HepG2 (cell line): Measurements from ENCODE around the gene PADI4. TPM values are rescaled to one million over a fixed set of nuclear protein-coding genes. Genes with fewer than 3 reads are reported as not detected.

Experiments
- ATAC-seq: fragments of 200-7000 bp; cut with Tn5 transposase; 3 replicates; pipeline ENCODE4 v1.9.1; 2020; ENCODE audit warnings: mild to moderate bottlenecking, moderate library complexity
- BruUV-seq: library from RNA; stranded (reverse); fragments of 400-500 nt; replicated peaks from 2 replicates; lab custom pipeline; 2021; lab: Mats Ljungman, UMichigan
- CTCF ChIA-PET: fragments of 300-600 bp; formaldehyde crosslinking; extraction: SDS; loops from one replicate; lab custom pipeline; 2021; ENCODE audit warnings: low total read pairs, inconsistent platforms, low intra/inter-chr PET ratio; lab: Yijun Ruan, JAX
- POLR2A ChIA-PET: fragments of 350-600 bp; sonication (Branson Sonifier 250); formaldehyde crosslinking; loops from one replicate; lab custom pipeline; 2020; ENCODE audit warnings: antibody characterized with exemption, inconsistent platforms; lab: Yijun Ruan, JAX
- DNase-seq: peaks from one replicate; pipeline ENCODE4 v3.0.0-alpha.2; 2015; ENCODE audit warnings: low spot score
- FAIRE-seq: peaks from 3 replicates; lab custom pipeline; 2011; peaks lifted over from hg19 to GRCh38; lab: Jason Lieb, UNC
- H2AFZ ChIP-seq: one replicate; pipeline ENCODE4 v1.6.1; 2011; ENCODE audit warnings: low read length, inconsistent platforms
- H3K27ac ChIP-seq: fragments of 300-600 bp; 3 replicates; pipeline ENCODE4 v1.8.0; 2011; ENCODE audit warnings: mixed run types, mild to moderate bottlenecking, mixed read lengths, low read length, inconsistent platforms; ENCODE audit not compliant: insufficient read depth; ENCODE audit errors: extremely low read length
- H3K27me3 ChIP-seq, 2 experiments: fragments of 200-600 bp in 1 of 2; 2 replicates in 1 of 2; 3 replicates in 1 of 2; pipeline versions ENCODE4 v1.6.0 to v1.8.0; 2011; ENCODE audit warnings: low read length in 2 of 2, mild to moderate bottlenecking in 2 of 2, moderate library complexity in 2 of 2, inconsistent platforms in 1 of 2; ENCODE audit not compliant: insufficient read depth in 2 of 2, control insufficient read depth in 1 of 2
- H3K36me3 ChIP-seq, 2 experiments: fragments of 200-600 bp in 1 of 2; replicated peaks in 1 of 2; 2 replicates in 1 of 2; 3 replicates in 1 of 2; pipeline versions ENCODE4 v1.5.1 to v1.8.0; 2011; ENCODE audit warnings: low read length in 2 of 2, inconsistent platforms in 1 of 2; ENCODE audit not compliant: insufficient read depth in 2 of 2, control insufficient read depth in 1 of 2
- H3K4me1 ChIP-seq: 2 replicates; pipeline ENCODE4 v1.5.1; 2012; ENCODE audit warnings: low read length, inconsistent platforms; ENCODE audit not compliant: insufficient read depth
- H3K4me2 ChIP-seq: 2 replicates; pipeline ENCODE4 v1.6.0; 2011; ENCODE audit warnings: low read depth, low read length, inconsistent platforms
- H3K4me3 ChIP-seq, 3 experiments: fragments of 200-600 bp in 1 of 3; sonication (generic), shearing (Covaris generic) in 1 of 3; replicated peaks in 1 of 3; 2 replicates each; pipeline ENCODE4 v1.5.1; 2011 to 2016; ENCODE audit warnings: low read length in 3 of 3, inconsistent platforms in 2 of 3, low read depth in 2 of 3, mild to moderate bottlenecking in 2 of 3, control low read depth in 1 of 3, mixed read lengths in 1 of 3; ENCODE audit not compliant: insufficient read depth in 1 of 3
- H3K79me2 ChIP-seq: one replicate; pipeline ENCODE4 v1.6.1; 2011; ENCODE audit warnings: low read length, inconsistent platforms; ENCODE audit not compliant: insufficient read depth
- H3K9ac ChIP-seq: 2 replicates; pipeline ENCODE4 v1.6.0; 2011; ENCODE audit warnings: mild to moderate bottlenecking, low read depth, low read length, inconsistent platforms; ENCODE audit not compliant: insufficient read depth
- H3K9me3 ChIP-seq: 2 replicates; pipeline ENCODE4 v1.5.1; 2012; ENCODE audit warnings: mild to moderate bottlenecking, low read length
- H4K20me1 ChIP-seq: 2 replicates; pipeline ENCODE4 v1.6.0; 2011; ENCODE audit warnings: inconsistent platforms, mild to moderate bottlenecking, low read length, moderate library complexity; ENCODE audit not compliant: insufficient read depth
- ARHGAP35 ChIP-seq: sonication (generic); formaldehyde crosslinking; IDR thresholded peaks from 2 replicates; pipeline ENCODE4 v1.9.0; 2022; ENCODE audit warnings: mild to moderate bottlenecking, inconsistent platforms, moderate library complexity, missing genetic modification reagents, borderline replicate concordance
- CCAR2 ChIP-seq: fragments of 200-400 bp; formaldehyde crosslinking; optimal IDR thresholded peaks from 2 replicates; pipeline ENCODE3; 2018; ENCODE audit warnings: low read depth, mild to moderate bottlenecking, low read length, moderate library complexity
- CENPT ChIP-seq: sonication (generic); formaldehyde crosslinking; IDR thresholded peaks from 2 replicates; pipeline ENCODE4 v1.8.0; 2022; ENCODE audit warnings: low read depth, mild to moderate bottlenecking, moderate library complexity, missing genetic modification reagents
- FOXJ3 ChIP-seq: sonication (generic); formaldehyde crosslinking; IDR thresholded peaks from 2 replicates; pipeline ENCODE4 v1.4.0; 2020; ENCODE audit warnings: missing genetic modification reagents, mild to moderate bottlenecking, borderline replicate concordance
- HOXA9 ChIP-seq: sonication (generic); formaldehyde crosslinking; IDR thresholded peaks from 2 replicates; pipeline ENCODE4 v1.8.1; 2022; ENCODE audit warnings: missing genetic modification reagents, mild to moderate bottlenecking, moderate library complexity, borderline replicate concordance
- NFYC ChIP-seq: IDR thresholded peaks from 2 replicates; pipeline ENCODE4 v1.6.1; 2016; ENCODE audit warnings: missing genetic modification reagents, missing compliant biosample characterization
- NR1H2 ChIP-seq: sonication (generic); formaldehyde crosslinking; IDR thresholded peaks from 2 replicates; pipeline ENCODE4 v1.8.1; 2022; ENCODE audit warnings: low read depth, missing genetic modification reagents, borderline replicate concordance
- SPEN ChIP-seq: sonication (generic); formaldehyde crosslinking; IDR thresholded peaks from 2 replicates; pipeline ENCODE4 v1.5.1; 2020; ENCODE audit warnings: low read depth, mild to moderate bottlenecking, missing genetic modification reagents
- ZKSCAN8 ChIP-seq: IDR thresholded peaks from 2 replicates; pipeline ENCODE4 v1.6.1; 2016; ENCODE audit warnings: borderline replicate concordance, missing genetic modification reagents, missing compliant biosample characterization
- ZMYM3 ChIP-seq: sonication (generic); formaldehyde crosslinking; IDR thresholded peaks from 2 replicates; pipeline ENCODE4 v1.5.1; 2020; ENCODE audit warnings: mild to moderate bottlenecking, missing genetic modification reagents
- ZNF564 ChIP-seq: sonication (generic); formaldehyde crosslinking; IDR thresholded peaks from 2 replicates; pipeline ENCODE4 v1.8.1; 2023; ENCODE audit warnings: mild to moderate bottlenecking, missing genetic modification reagents
- WGBS: methylation state at CpG from one replicate; pipeline ENCODE4 v1.1.6; 2017; ENCODE audit warnings: low lambda C conversion rate; 5-methylcytosine and 5-hydroxymethylcytosine counted together
- in situ Hi-C: cut with HindIII; loops from 2 replicates; pipeline ENCODE4 v1.10.0; 2017; ENCODE audit warnings: low pct_unique_long_range_greater_than_20kb; ENCODE audit not compliant: extremely low pct_ligation_motif_present
- intact Hi-C: fragments of 100-400 bp; cut with micrococcal nuclease; formaldehyde crosslinking; loops from one replicate; pipeline ENCODE4 v1.10.0; 2022; ENCODE audit not compliant: unreplicated experiment
- polyA plus RNA-seq, 8 experiments: library from polyadenylated mRNA; depleted of rRNA in 3 of 8; stranded (reverse) in 7 of 8; unstranded in 1 of 8; fragments of >200 nt; fragmentation: Illumina TruSeq in 4 of 8; extraction: Trizol in 4 of 8; gene quantifications; 2 replicates each; pipeline versions ENCODE4 v1.2.1 to v1.2.3, GENCODE V29; 2011 to 2016; ENCODE audit warnings: low read depth in 4 of 8, missing spikeins in 1 of 8, mixed read lengths in 1 of 8; ENCODE audit not compliant: insufficient read depth in 1 of 8
- total RNA-seq, 5 experiments: library from RNA; depleted of rRNA; stranded (reverse); fragments of >200 nt; fragmentation: Illumina TruSeq; extraction: Trizol; gene quantifications; 2 replicates each; pipeline ENCODE4 v1.2.3, GENCODE V29; 2016; ENCODE audit warnings: low read depth in 1 of 5

Gene PADI4
- total and polyA plus RNA-seq, 2 of the 13 experiments (the other 11 are each of a cell fraction or from before 2014, with no cell fraction given), result 0.04 TPM

DNA sequence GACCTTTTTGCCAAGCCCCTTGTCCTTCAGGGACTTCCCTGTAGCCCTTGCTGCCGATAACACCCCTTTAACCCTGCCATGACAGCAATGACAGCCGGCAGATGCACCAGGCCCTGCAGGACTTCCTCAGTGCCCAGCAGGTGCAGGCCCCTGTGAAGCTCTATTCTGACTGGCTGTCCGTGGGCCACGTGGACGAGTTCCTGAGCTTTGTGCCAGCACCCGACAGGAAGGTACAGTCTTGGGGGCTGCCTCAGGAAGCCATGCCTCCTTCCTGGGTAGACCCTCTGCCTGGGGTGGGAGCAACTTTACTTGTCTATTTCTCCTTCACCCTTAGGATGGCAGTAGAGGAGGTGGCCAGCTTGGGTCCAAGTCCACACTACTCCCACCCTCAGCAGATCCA lies 47.9 kb downstream of the PADI4 start:
- H3K4me2 ChIP-seq, result no peak overlapping the region
- WGBS, result 20% methylated on average over 5 of the region's 6 CpGs
- peaks cover 2 to 25% of the 10 kb centered on the region in 2 experiments; a peak in 3 of 5 replicates for H3K27me3 ChIP-seq
- ChIA-PET CTCF (no interaction called here), POLR2A (no interaction called here)
- H3K36me3 ChIP-seq, result no peaks in the 10 kb centered on the region
- H3K4me1 ChIP-seq, result no peaks in the 10 kb centered on the region
- ATAC-seq (peak; percentile 36; the same call in 2 of the 3 replicates), FAIRE-seq (no peak), DNase-seq (no peak)
- H3K79me2 ChIP-seq, result no peaks in the 10 kb centered on the region
- H3K9me3 ChIP-seq, result no peaks in the 10 kb centered on the region
- in situ Hi-C loops, result no loop called here
- intact Hi-C loops, result no loop called here
- no peak overlapping the region for H2AFZ ChIP-seq
- 0 out of 2 replicates have a peak, but pooled peaks cover 4% of the 10 kb centered on the region for H4K20me1 ChIP-seq
- no peak for TF ChIP-seq ZNF564 (CRISPR knock-in tag)
- TF ChIP-seq CCAR2, result no peak
- no peak for TF ChIP-seq HOXA9 (CRISPR knock-in tag)
- no peak for TF ChIP-seq SPEN
- TF ChIP-seq FOXJ3, result no peak
- no peak for TF ChIP-seq ZMYM3 (CRISPR knock-in tag)
- TF ChIP-seq CENPT (CRISPR knock-in tag), result no peak
- TF ChIP-seq ARHGAP35, result no peak
- no peak for TF ChIP-seq ZKSCAN8 (CRISPR knock-in tag)
- no peak for TF ChIP-seq NR1H2 (CRISPR knock-in tag)
- no peak for TF ChIP-seq NFYC (CRISPR knock-in tag)
- TF ChIP-seq, all 625 proteins: peak for 0
- no peak overlapping the region for H3K27ac ChIP-seq
- H3K4me3 ChIP-seq, result no peak overlapping the region
- BruUV-seq, result no TSS peak
- H3K9ac ChIP-seq, result no peak overlapping the region
